Caco-2 (cell line): ENCODE measurements around the gene NLRC4. TPM values are rescaled to one million over a fixed set of nuclear protein-coding genes. Genes with fewer than 3 reads are reported as not detected.

ENCODE experiments used
- BruUV-seq: library from RNA; stranded (reverse); fragments of 400-500 nt; replicated peaks from 2 replicates; lab custom pipeline; 2021; lab: Mats Ljungman, UMichigan
- CTCF ChIA-PET: fragments of 300-600 bp; sonication (Branson Sonifier 250); formaldehyde crosslinking; loops from one replicate; lab custom pipeline; 2022; ENCODE audit warnings: antibody characterized with exemption; lab: Charles Lee
- POLR2A ChIA-PET: fragments of 300-600 bp; sonication (Branson Sonifier 250); formaldehyde crosslinking; loops from one replicate; lab custom pipeline; 2022; ENCODE audit warnings: antibody characterized with exemption; lab: Charles Lee
- DNase-seq, 2 experiments: peaks; one replicate each; pipeline versions ENCODE4 v3.0.0 to v3.0.0-alpha.2; 2020 to 2022
- H3K27me3 ChIP-seq: replicated peaks from 2 replicates; pipeline ENCODE4 v1.6.0; 2011; ENCODE audit warnings: low read length; ENCODE audit not compliant: control insufficient read depth, insufficient read depth
- H3K36me3 ChIP-seq: 2 replicates; pipeline ENCODE4 v1.5.1; 2011; ENCODE audit warnings: low read length; ENCODE audit not compliant: control insufficient read depth, insufficient read depth
- H3K4me1 ChIP-seq: fragments of 250-450 bp; sonication (Bioruptor Pico); 2 replicates; pipeline ENCODE4 v1.5.1; 2020; ENCODE audit warnings: mild to moderate bottlenecking
- H3K4me3 ChIP-seq: 2 replicates; pipeline ENCODE4 v1.5.1; 2011; ENCODE audit warnings: low read depth, mild to moderate bottlenecking, control low read depth, low read length
- H3K9me3 ChIP-seq: fragments of 250-450 bp; sonication (Bioruptor Pico); 2 replicates; pipeline ENCODE4 v1.5.1; 2020; ENCODE audit warnings: mild to moderate bottlenecking, moderate library complexity
- H3K27ac Mint-ChIP-seq: one replicate; pipeline ENCODE4 v1.8.0; 2022; ENCODE audit warnings: mixed read lengths; ENCODE audit not compliant: unreplicated experiment
- H3K27me3 Mint-ChIP-seq: one replicate; pipeline ENCODE4 v1.8.0; 2022; ENCODE audit warnings: mixed read lengths; ENCODE audit not compliant: insufficient read depth, unreplicated experiment
- H3K36me3 Mint-ChIP-seq: one replicate; pipeline ENCODE4 v1.8.0; 2022; ENCODE audit warnings: mild to moderate bottlenecking, mixed read lengths; ENCODE audit not compliant: insufficient read depth, unreplicated experiment
- H3K4me1 Mint-ChIP-seq: one replicate; pipeline ENCODE4 v1.8.0; 2022; ENCODE audit warnings: low read depth, mixed read lengths; ENCODE audit not compliant: unreplicated experiment
- H3K4me3 Mint-ChIP-seq: one replicate; pipeline ENCODE4 v1.8.0; 2022; ENCODE audit warnings: mild to moderate bottlenecking, moderate library complexity, mixed read lengths; ENCODE audit not compliant: unreplicated experiment
- H3K9me3 Mint-ChIP-seq: one replicate; pipeline ENCODE4 v1.8.0; 2022; ENCODE audit warnings: mixed read lengths; ENCODE audit not compliant: unreplicated experiment
- intact Hi-C: fragments of 100-400 bp; cut with micrococcal nuclease; formaldehyde crosslinking; loops from one replicate; pipeline ENCODE4 v1.10.0; 2022; ENCODE audit not compliant: unreplicated experiment
- total RNA-seq: library from RNA; stranded (reverse); gene quantifications from 2 replicates; pipeline ENCODE4 v1.2.3, GENCODE V29; 2022
- TF ChIP-seq, protein P1 (sequence below), 2 experiments: fragments of 200-600 bp in 1 of 2; IDR thresholded peaks; 1 replicate in 1 of 2; 2 replicates in 1 of 2; pipeline versions ENCODE4 v1.5.1 to v1.8.0; 2011 to 2022; ENCODE audit warnings: antibody characterized with exemption in 1 of 2, control low read depth in 1 of 2, inconsistent platforms in 1 of 2, low read depth in 1 of 2, low read length in 1 of 2, mild to moderate bottlenecking in 1 of 2, moderate library complexity in 1 of 2; ENCODE audit not compliant: insufficient read depth in 1 of 2, severe bottlenecking in 1 of 2, unreplicated experiment in 1 of 2

NLRC4 gene
- total RNA-seq, 1 experiment from 2014 or later = not detected

DNA sequence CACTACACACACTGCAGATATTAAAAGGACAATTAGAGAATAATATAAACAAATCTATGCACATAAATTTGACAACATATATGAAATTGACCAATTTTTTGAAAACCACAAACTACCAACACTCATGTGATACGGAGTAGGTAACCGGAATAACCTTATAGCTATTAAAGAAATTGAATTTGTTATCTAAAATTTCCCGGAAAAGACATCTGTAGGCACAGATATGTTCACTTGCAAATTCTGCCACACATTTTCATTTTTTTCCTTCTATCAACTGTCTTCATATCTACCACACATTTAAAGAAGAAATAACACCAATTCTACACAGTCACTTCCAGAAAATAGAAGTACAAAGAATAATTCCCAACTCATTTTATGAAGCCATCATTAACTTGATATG is 22.4 kb downstream of the NLRC4 start:
- H3K4me3 ChIP-seq = no peak overlapping the region
- ChIA-PET CTCF (no interaction called here), POLR2A (no interaction called here)
- Mint-ChIP-seq H3K9me3 (no peaks in the 10 kb centered on the region), H3K4me3 (no peak overlapping the region), H3K27ac (no peak overlapping the region), H3K4me1 (no peaks in the 10 kb centered on the region), H3K27me3 (no peaks in the 10 kb centered on the region), H3K36me3 (no peaks in the 10 kb centered on the region)
- DNase-seq = no peak
- no peaks in the 10 kb centered on the region for H3K27me3 ChIP-seq
- no TSS peak for BruUV-seq
- H3K4me1 ChIP-seq = no peaks in the 10 kb centered on the region
- no peaks in the 10 kb centered on the region for H3K36me3 ChIP-seq
- TF ChIP-seq, protein P1, sequence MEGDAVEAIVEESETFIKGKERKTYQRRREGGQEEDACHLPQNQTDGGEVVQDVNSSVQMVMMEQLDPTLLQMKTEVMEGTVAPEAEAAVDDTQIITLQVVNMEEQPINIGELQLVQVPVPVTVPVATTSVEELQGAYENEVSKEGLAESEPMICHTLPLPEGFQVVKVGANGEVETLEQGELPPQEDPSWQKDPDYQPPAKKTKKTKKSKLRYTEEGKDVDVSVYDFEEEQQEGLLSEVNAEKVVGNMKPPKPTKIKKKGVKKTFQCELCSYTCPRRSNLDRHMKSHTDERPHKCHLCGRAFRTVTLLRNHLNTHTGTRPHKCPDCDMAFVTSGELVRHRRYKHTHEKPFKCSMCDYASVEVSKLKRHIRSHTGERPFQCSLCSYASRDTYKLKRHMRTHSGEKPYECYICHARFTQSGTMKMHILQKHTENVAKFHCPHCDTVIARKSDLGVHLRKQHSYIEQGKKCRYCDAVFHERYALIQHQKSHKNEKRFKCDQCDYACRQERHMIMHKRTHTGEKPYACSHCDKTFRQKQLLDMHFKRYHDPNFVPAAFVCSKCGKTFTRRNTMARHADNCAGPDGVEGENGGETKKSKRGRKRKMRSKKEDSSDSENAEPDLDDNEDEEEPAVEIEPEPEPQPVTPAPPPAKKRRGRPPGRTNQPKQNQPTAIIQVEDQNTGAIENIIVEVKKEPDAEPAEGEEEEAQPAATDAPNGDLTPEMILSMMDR (IDR thresholded peaks at IDR 0.05; ENCODE audit: insufficient read depth in 1 of 2, low read depth in 1 of 2, low read length in 1 of 2, severe bottlenecking in 1 of 2, unreplicated experiment in 1 of 2) = no peak
- intact Hi-C loops = no loop called here
- no peaks in the 10 kb centered on the region for H3K9me3 ChIP-seq

DNA sequence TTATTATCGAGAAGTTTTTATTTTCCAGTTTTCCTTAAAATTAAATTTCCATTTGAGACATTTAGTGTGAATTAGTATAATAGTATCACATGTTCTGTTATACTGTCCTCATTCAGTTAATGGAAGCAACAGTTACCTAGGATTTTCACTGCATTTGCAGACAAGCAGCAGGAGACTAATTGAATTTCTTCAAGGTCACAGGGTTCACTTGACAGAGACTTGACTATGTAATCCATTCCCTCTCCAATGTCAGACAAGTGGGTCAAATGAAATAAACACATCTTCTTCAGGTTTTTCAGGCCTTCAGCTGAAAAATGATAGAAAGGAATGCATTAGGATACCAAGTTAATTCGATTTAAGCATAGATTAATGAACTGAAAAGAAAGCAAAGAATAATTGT is 26.7 kb downstream of the NLRC4 start:
- no TSS peak for BruUV-seq
- Mint-ChIP-seq H3K9me3 (no peaks in the 10 kb centered on the region), H3K27me3 (no peaks in the 10 kb centered on the region), H3K4me1 (no peaks in the 10 kb centered on the region), H3K27ac (no peak overlapping the region), H3K4me3 (no peak overlapping the region), H3K36me3 (no peaks in the 10 kb centered on the region)
- no peaks in the 10 kb centered on the region for H3K36me3 ChIP-seq
- TF ChIP-seq, protein P1 (IDR thresholded peaks at IDR 0.05; ENCODE audit: insufficient read depth in 1 of 2, low read depth in 1 of 2, low read length in 1 of 2, severe bottlenecking in 1 of 2, unreplicated experiment in 1 of 2) = no peak
- H3K4me3 ChIP-seq = no peak overlapping the region
- no peak for DNase-seq
- no peaks in the 10 kb centered on the region for H3K9me3 ChIP-seq
- H3K27me3 ChIP-seq = no peaks in the 10 kb centered on the region
- ChIA-PET CTCF (interaction anchor here (0.6 kb wide), 1 partner anchor 88 kb away, joined by 3 read pairs; no protein-coding TSS in a partner anchor), POLR2A (no interaction called here)
- H3K4me1 ChIP-seq = no peaks in the 10 kb centered on the region
- intact Hi-C loops = no loop called here

DNA sequence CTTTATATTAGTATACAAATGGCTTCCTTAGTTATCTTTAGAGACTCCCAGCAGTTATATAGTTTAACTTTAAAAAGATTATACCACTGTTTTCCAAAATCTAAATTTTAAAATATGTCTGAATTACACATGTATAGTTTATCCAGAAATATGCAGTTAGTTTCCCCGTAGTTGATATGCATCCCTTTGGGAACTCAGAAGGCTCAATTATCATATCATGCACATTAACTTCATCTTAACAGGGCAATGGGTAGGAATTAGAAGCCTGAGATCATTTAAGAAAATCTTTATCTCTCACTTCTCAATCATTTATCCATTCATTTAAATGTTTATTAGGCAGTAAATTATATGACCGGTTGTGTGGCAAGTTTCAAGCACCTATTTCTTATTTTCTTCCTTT is 27.2 kb downstream of the NLRC4 start:
- no peaks in the 10 kb centered on the region for H3K27me3 ChIP-seq
- ChIA-PET POLR2A (no interaction called here), CTCF (no interaction called here)
- H3K4me1 Mint-ChIP-seq = peaks cover 5% of the 10 kb centered on the region
- H3K27ac Mint-ChIP-seq = no peak overlapping the region
- BruUV-seq = no TSS peak
- TF ChIP-seq, protein P1 (IDR thresholded peaks at IDR 0.05; ENCODE audit: insufficient read depth in 1 of 2, low read depth in 1 of 2, low read length in 1 of 2, severe bottlenecking in 1 of 2, unreplicated experiment in 1 of 2) = no peak
- DNase-seq = no peak
- no peaks in the 10 kb centered on the region for H3K9me3 Mint-ChIP-seq
- H3K4me3 ChIP-seq = no peak overlapping the region
- no peaks in the 10 kb centered on the region for H3K36me3 Mint-ChIP-seq
- no peaks in the 10 kb centered on the region for H3K27me3 Mint-ChIP-seq
- H3K4me1 ChIP-seq = peaks cover 4% of the 10 kb centered on the region
- H3K4me3 Mint-ChIP-seq = no peak overlapping the region
- no peaks in the 10 kb centered on the region for H3K9me3 ChIP-seq
- H3K36me3 ChIP-seq = no peaks in the 10 kb centered on the region
- intact Hi-C loops = no loop called here
